HEK293 (cell line): ENCODE results near the gene CACNA1C.

Source experiments
- KLF16 ChIP-seq: fragments of 450-650 bp; formaldehyde crosslinking; IDR thresholded peaks from 2 replicates; pipeline ENCODE4 v1.5.1; 2017; ENCODE audit warnings: missing biosample characterization, missing genetic modification characterization
- MEIS1 ChIP-seq: sonication (generic); formaldehyde crosslinking; IDR thresholded peaks from 2 replicates; pipeline ENCODE4 v1.8.1; 2022; ENCODE audit warnings: missing genetic modification reagents, mild to moderate bottlenecking, borderline replicate concordance
- MYNN ChIP-seq: fragments of 450-650 bp; formaldehyde crosslinking; IDR thresholded peaks from 2 replicates; pipeline ENCODE4 v1.5.1; 2016; ENCODE audit warnings: missing biosample characterization, missing genetic modification characterization, borderline replicate concordance
- ZNF121 ChIP-seq: fragments of 450-650 bp; formaldehyde crosslinking; IDR thresholded peaks from 2 replicates; pipeline ENCODE4 v1.5.1; 2016; ENCODE audit warnings: missing biosample characterization, missing genetic modification characterization
- ZNF133 ChIP-seq: fragments of 450-650 bp; formaldehyde crosslinking; IDR thresholded peaks from 2 replicates; pipeline ENCODE4 v1.5.1; 2016; ENCODE audit warnings: missing biosample characterization, missing genetic modification characterization
- ZNF184 ChIP-seq: fragments of 450-650 bp; IDR thresholded peaks from 2 replicates; pipeline ENCODE4 v1.5.1; 2018; ENCODE audit warnings: missing biosample characterization, mild to moderate bottlenecking, missing genetic modification characterization
- ZNF23 ChIP-seq: fragments of 450-650 bp; formaldehyde crosslinking; IDR thresholded peaks from 2 replicates; pipeline ENCODE4 v1.5.1; 2016; ENCODE audit warnings: missing biosample characterization, missing genetic modification characterization, borderline replicate concordance
- ZNF280D ChIP-seq: fragments of 450-650 bp; formaldehyde crosslinking; IDR thresholded peaks from 2 replicates; pipeline ENCODE4 v1.5.1; 2016; ENCODE audit warnings: missing biosample characterization, missing genetic modification characterization
- ZNF558 ChIP-seq: fragments of 450-650 bp; formaldehyde crosslinking; IDR thresholded peaks from 2 replicates; pipeline ENCODE4 v1.5.1; 2016; ENCODE audit warnings: missing biosample characterization, missing genetic modification characterization
- TF ChIP-seq, protein P1 (sequence below): fragments of 450-650 bp; formaldehyde crosslinking; IDR thresholded peaks from 2 replicates; pipeline ENCODE4 v1.5.1; 2016; ENCODE audit warnings: missing biosample characterization, missing genetic modification characterization, low read depth
- TF ChIP-seq, protein P2 (sequence below): fragments of 450-650 bp; formaldehyde crosslinking; IDR thresholded peaks from 2 replicates; pipeline ENCODE4 v1.5.1; 2016; ENCODE audit warnings: missing biosample characterization, missing genetic modification characterization
- TF ChIP-seq, protein P3 (sequence below): fragments of 450-650 bp; formaldehyde crosslinking; IDR thresholded peaks from 2 replicates; pipeline ENCODE4 v1.5.1; 2016; ENCODE audit warnings: missing biosample characterization, missing genetic modification characterization
- TF ChIP-seq, protein P4 (sequence below): fragments of 450-650 bp; formaldehyde crosslinking; IDR thresholded peaks from 2 replicates; pipeline ENCODE4 v1.5.1; 2016; ENCODE audit warnings: missing biosample characterization, missing genetic modification characterization

DNA sequence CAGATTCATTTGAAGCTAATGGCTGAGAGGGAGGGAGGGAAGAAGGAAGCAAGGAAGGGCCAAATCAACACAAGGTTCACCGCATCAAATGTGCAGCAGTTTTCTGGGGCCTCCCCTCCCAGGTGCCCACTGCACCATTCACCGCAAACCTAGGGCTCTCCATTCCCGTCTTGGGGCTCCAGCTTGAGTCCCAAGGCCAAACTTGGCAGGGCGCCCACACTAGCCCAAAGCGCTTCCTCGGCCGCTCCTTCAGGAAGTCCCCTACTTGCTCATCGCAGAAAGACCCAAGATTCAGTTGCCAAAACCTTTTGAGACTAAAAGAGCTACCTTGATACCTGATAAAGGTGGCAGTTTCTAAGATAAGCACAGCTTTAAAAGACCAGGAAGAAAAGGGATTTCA is 601.5 kb downstream of the CACNA1C start:
- TF ChIP-seq, protein P1, sequence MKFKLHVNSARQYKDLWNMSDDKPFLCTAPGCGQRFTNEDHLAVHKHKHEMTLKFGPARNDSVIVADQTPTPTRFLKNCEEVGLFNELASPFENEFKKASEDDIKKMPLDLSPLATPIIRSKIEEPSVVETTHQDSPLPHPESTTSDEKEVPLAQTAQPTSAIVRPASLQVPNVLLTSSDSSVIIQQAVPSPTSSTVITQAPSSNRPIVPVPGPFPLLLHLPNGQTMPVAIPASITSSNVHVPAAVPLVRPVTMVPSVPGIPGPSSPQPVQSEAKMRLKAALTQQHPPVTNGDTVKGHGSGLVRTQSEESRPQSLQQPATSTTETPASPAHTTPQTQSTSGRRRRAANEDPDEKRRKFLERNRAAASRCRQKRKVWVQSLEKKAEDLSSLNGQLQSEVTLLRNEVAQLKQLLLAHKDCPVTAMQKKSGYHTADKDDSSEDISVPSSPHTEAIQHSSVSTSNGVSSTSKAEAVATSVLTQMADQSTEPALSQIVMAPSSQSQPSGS (tag by site-specific recombination) = no peak
- TF ChIP-seq ZNF121 (no peak), ZNF133 (tag by site-specific recombination) (no peak), ZNF558 (tag by site-specific recombination) (no peak), MEIS1 (CRISPR knock-in tag) (no peak), ZNF23 (tag by site-specific recombination) (no peak), ZNF184 (tag by site-specific recombination) (no peak), MYNN (tag by site-specific recombination) (no peak), KLF16 (tag by site-specific recombination) (no peak), ZNF280D (tag by site-specific recombination) (no peak)
- TF ChIP-seq, protein P2, sequence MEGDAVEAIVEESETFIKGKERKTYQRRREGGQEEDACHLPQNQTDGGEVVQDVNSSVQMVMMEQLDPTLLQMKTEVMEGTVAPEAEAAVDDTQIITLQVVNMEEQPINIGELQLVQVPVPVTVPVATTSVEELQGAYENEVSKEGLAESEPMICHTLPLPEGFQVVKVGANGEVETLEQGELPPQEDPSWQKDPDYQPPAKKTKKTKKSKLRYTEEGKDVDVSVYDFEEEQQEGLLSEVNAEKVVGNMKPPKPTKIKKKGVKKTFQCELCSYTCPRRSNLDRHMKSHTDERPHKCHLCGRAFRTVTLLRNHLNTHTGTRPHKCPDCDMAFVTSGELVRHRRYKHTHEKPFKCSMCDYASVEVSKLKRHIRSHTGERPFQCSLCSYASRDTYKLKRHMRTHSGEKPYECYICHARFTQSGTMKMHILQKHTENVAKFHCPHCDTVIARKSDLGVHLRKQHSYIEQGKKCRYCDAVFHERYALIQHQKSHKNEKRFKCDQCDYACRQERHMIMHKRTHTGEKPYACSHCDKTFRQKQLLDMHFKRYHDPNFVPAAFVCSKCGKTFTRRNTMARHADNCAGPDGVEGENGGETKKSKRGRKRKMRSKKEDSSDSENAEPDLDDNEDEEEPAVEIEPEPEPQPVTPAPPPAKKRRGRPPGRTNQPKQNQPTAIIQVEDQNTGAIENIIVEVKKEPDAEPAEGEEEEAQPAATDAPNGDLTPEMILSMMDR (tag by site-specific recombination) = no peak
- TF ChIP-seq, protein P3, sequence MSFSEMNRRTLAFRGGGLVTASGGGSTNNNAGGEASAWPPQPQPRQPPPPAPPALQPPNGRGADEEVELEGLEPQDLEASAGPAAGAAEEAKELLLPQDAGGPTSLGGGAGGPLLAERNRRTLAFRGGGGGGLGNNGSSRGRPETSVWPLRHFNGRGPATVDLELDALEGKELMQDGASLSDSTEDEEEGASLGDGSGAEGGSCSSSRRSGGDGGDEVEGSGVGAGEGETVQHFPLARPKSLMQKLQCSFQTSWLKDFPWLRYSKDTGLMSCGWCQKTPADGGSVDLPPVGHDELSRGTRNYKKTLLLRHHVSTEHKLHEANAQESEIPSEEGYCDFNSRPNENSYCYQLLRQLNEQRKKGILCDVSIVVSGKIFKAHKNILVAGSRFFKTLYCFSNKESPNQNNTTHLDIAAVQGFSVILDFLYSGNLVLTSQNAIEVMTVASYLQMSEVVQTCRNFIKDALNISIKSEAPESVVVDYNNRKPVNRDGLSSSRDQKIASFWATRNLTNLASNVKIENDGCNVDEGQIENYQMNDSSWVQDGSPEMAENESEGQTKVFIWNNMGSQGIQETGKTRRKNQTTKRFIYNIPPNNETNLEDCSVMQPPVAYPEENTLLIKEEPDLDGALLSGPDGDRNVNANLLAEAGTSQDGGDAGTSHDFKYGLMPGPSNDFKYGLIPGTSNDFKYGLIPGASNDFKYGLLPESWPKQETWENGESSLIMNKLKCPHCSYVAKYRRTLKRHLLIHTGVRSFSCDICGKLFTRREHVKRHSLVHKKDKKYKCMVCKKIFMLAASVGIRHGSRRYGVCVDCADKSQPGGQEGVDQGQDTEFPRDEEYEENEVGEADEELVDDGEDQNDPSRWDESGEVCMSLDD (tag by site-specific recombination) = no peak
- TF ChIP-seq, protein P4, sequence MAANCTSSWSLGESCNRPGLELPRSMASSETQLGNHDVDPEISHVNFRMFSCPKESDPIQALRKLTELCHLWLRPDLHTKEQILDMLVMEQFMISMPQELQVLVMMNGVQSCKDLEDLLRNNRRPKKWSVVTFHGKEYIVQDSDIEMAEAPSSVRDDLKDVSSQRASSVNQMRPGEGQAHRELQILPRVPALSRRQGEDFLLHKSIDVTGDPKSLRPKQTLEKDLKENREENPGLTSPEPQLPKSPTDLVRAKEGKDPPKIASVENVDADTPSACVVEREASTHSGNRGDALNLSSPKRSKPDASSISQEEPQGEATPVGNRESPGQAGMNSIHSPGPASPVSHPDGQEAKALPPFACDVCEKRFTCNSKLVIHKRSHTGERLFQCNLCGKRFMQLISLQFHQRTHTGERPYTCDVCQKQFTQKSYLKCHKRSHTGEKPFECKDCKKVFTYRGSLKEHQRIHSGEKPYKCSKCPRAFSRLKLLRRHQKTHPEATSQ (tag by site-specific recombination) = no peak
